IMR-90 (cell line): Measurements from ENCODE around the gene ARHGAP23. TPM values are rescaled to one million over a fixed set of nuclear protein-coding genes. Genes with fewer than 3 reads are reported as not detected.

Experiments used
- ATAC-seq: fragments of 200-7000 bp; cut with Tn5 transposase; 2 replicates; pipeline ENCODE4 v1.9.1; 2020; ENCODE audit warnings: low read depth, mild to moderate bottlenecking, moderate library complexity
- BruUV-seq: library from RNA; stranded (reverse); fragments of 400-500 nt; replicated peaks from 2 replicates; lab custom pipeline; 2021; lab: Mats Ljungman, UMichigan
- CTCF ChIA-PET: fragments of 300-600 bp; formaldehyde crosslinking; extraction: SDS; loops from one replicate; lab custom pipeline; 2021; ENCODE audit warnings: antibody characterized with exemption; lab: Yijun Ruan, JAX
- POLR2A ChIA-PET: fragments of 300-600 bp; sonication (Branson Sonifier 250); formaldehyde crosslinking; loops from one replicate; lab custom pipeline; 2022; ENCODE audit warnings: antibody characterized with exemption; ENCODE audit not compliant: unreplicated experiment; lab: Charles Lee
- DNase-seq: peaks from one replicate; pipeline ENCODE4 v3.0.0; 2013
- H2AFZ ChIP-seq: replicated peaks from 2 replicates; pipeline ENCODE3; 2013; ENCODE audit warnings: low read length, mild to moderate bottlenecking; ENCODE audit not compliant: poor library complexity
- H2AK5ac ChIP-seq: 2 replicates; pipeline ENCODE4 v1.6.1; 2013; ENCODE audit warnings: low read depth, low read length, inconsistent platforms
- H2AK9ac ChIP-seq: replicated peaks from 2 replicates; pipeline ENCODE3; 2013; ENCODE audit warnings: mild to moderate bottlenecking, low read depth, low read length, moderate library complexity; ENCODE audit not compliant: poor library complexity
- H2BK120ac ChIP-seq: 2 replicates; pipeline ENCODE4 v1.6.1; 2013; ENCODE audit warnings: low read depth, low read length, inconsistent platforms
- H2BK15ac ChIP-seq: 3 replicates; pipeline ENCODE4 v1.6.1; 2013; ENCODE audit warnings: low read depth, low read length, inconsistent platforms
- H2BK20ac ChIP-seq: 2 replicates; pipeline ENCODE4 v1.6.1; 2013; ENCODE audit warnings: low read depth, mild to moderate bottlenecking, inconsistent platforms, low read length, moderate library complexity
- H2BK5ac ChIP-seq: 2 replicates; pipeline ENCODE4 v1.6.1; 2013; ENCODE audit warnings: mild to moderate bottlenecking, low read depth, low read length, inconsistent platforms; ENCODE audit not compliant: poor library complexity, severe bottlenecking
- H3K14ac ChIP-seq: replicated peaks from 2 replicates; pipeline ENCODE4 v1.6.1; 2013; ENCODE audit warnings: low read depth, low read length, inconsistent platforms
- H3K18ac ChIP-seq: 2 replicates; pipeline ENCODE4 v1.6.1; 2013; ENCODE audit warnings: low read depth, low read length, control low read depth
- H3K23ac ChIP-seq: 2 replicates; pipeline ENCODE4 v1.6.1; 2013; ENCODE audit warnings: low read depth, low read length, inconsistent platforms
- H3K27ac ChIP-seq: 2 replicates; pipeline ENCODE4 v1.5.1; 2013; ENCODE audit warnings: mild to moderate bottlenecking, control low read depth, low read length; ENCODE audit not compliant: insufficient read depth
- H3K27me3 ChIP-seq: 2 replicates; pipeline ENCODE4 v1.6.1; 2013; ENCODE audit warnings: low read length; ENCODE audit not compliant: control insufficient read depth, insufficient read depth
- H3K36me3 ChIP-seq: 2 replicates; pipeline ENCODE4 v1.6.1; 2013; ENCODE audit warnings: low read length, mixed read lengths; ENCODE audit not compliant: control insufficient read depth, insufficient read depth
- H3K4ac ChIP-seq: 2 replicates; pipeline ENCODE4 v1.6.1; 2013; ENCODE audit warnings: low read depth, low read length, inconsistent platforms
- H3K4me1 ChIP-seq: 2 replicates; pipeline ENCODE4 v1.6.1; 2013; ENCODE audit warnings: low read length, mixed read lengths; ENCODE audit not compliant: control insufficient read depth, insufficient read depth
- H3K4me2 ChIP-seq: 2 replicates; pipeline ENCODE4 v1.6.1; 2013; ENCODE audit warnings: low read depth, mild to moderate bottlenecking, control low read depth, low read length, moderate library complexity
- H3K4me3 ChIP-seq: 2 replicates; pipeline ENCODE4 v1.5.1; 2013; ENCODE audit warnings: low read depth, mild to moderate bottlenecking, control low read depth, low read length, moderate library complexity; ENCODE audit not compliant: insufficient read depth
- H3K56ac ChIP-seq: 2 replicates; pipeline ENCODE4 v1.6.1; 2013; ENCODE audit warnings: low read length, inconsistent platforms; ENCODE audit not compliant: insufficient read depth; ENCODE audit errors: extremely low read depth
- H3K79me1 ChIP-seq, 2 experiments: 2 replicates each; pipeline ENCODE4 v1.6.1; 2013; ENCODE audit warnings: low read length in 2 of 2, inconsistent platforms in 1 of 2, low read depth in 1 of 2
- H3K9ac ChIP-seq: 2 replicates; pipeline ENCODE4 v1.6.1; 2013; ENCODE audit warnings: low read depth, low read length, control low read depth
- H3K9me1 ChIP-seq: 2 replicates; pipeline ENCODE4 v1.6.1; 2013; ENCODE audit warnings: low read length, inconsistent platforms; ENCODE audit not compliant: insufficient read depth
- H3K9me3 ChIP-seq: 2 replicates; pipeline ENCODE4 v1.6.1; 2013; ENCODE audit warnings: low read length; ENCODE audit not compliant: control insufficient read depth, insufficient read depth
- H4K20me1 ChIP-seq: 2 replicates; pipeline ENCODE4 v1.6.1; 2013; ENCODE audit warnings: low read length, inconsistent platforms; ENCODE audit not compliant: insufficient read depth
- H4K5ac ChIP-seq: 2 replicates; pipeline ENCODE4 v1.6.1; 2013; ENCODE audit warnings: mild to moderate bottlenecking, low read depth, low read length, control low read depth
- H4K8ac ChIP-seq, 2 experiments: 2 replicates each; pipeline ENCODE4 v1.6.1; 2013; ENCODE audit warnings: low read depth in 2 of 2, low read length in 2 of 2, control low read depth in 1 of 2, inconsistent platforms in 1 of 2
- H4K91ac ChIP-seq: 2 replicates; pipeline ENCODE4 v1.6.1; 2013; ENCODE audit warnings: low read depth, low read length, inconsistent platforms; ENCODE audit not compliant: insufficient read depth
- FOS ChIP-seq: fragments of 150-350 bp; IDR thresholded peaks from 2 replicates; pipeline ENCODE4 v1.6.1; 2016; ENCODE audit warnings: low read depth, low read length
- MAFK ChIP-seq: IDR thresholded peaks from 2 replicates; pipeline ENCODE4 v1.6.1; 2012; ENCODE audit warnings: low read depth, low read length, improper control_type of control experiment
- WGBS, 2 experiments: methylation state at CpG; one replicate each; pipeline versions ENCODE4 v1.1.5 to v1.1.7; 2013; ENCODE audit warnings: missing lambda C conversion rate in 2 of 2; ENCODE audit not compliant: insufficient read length in 1 of 2; ENCODE audit errors: extremely low coverage in 2 of 2; 5-methylcytosine and 5-hydroxymethylcytosine counted together
- dilution Hi-C: fragments of 300-500 bp; cut with HindIII; formaldehyde crosslinking; loops from one replicate; pipeline ENCODE4 v1.14.3; 2018; ENCODE audit warnings: low sequenced_read_pairs; ENCODE audit not compliant: unreplicated experiment
- in situ Hi-C: fragments of 300-500 bp; cut with MboI; formaldehyde crosslinking; loops from 3 replicates; pipeline ENCODE4 v1.14.3; 2019; ENCODE audit warnings: low sequenced_read_pairs, inconsistent platforms, mixed read lengths
- intact Hi-C: fragments of 100-400 bp; cut with micrococcal nuclease; formaldehyde crosslinking; loops from 2 replicates; pipeline ENCODE4 v1.10.0; 2022
- polyA plus RNA-seq, 3 experiments: library from polyadenylated mRNA; depleted of rRNA; stranded (reverse); fragments of >200 nt; gene quantifications; 2 replicates each; pipeline ENCODE4 v1.2.3, GENCODE V29; 2012; ENCODE audit warnings: low replicate concordance in 1 of 3
- total RNA-seq: library from RNA; depleted of rRNA; stranded (reverse); fragments of >200 nt; gene quantifications from 2 replicates; pipeline ENCODE4 v1.2.3, GENCODE V29; 2012

ARHGAP23 gene
- total and polyA plus RNA-seq, 2 of the 4 experiments (the other 2 are of a cell fraction) = 9.3 to 43.3 TPM

- H3K4me1 ChIP-seq = peaks cover 2% of the 10 kb centered on the region; the same call in 1 of the 2 replicates
- dilution Hi-C loops = no loop called here
- H3K9me3 ChIP-seq = peaks cover 6% of the 10 kb centered on the region; the same call in 1 of the 2 replicates
- H3K9ac ChIP-seq = no peak overlapping the region
- H3K36me3 ChIP-seq = no peaks in the 10 kb centered on the region
- H3K4me3 ChIP-seq = no peak overlapping the region
- no peak overlapping the region for H2AK5ac ChIP-seq
- WGBS, 2 experiments = 18% methylated on average over 5 of the region's 15 CpGs; no CpG with 5 or more reads in 1 of the 2 experiments
- peaks cover 70% of the 10 kb centered on the region for H3K27me3 ChIP-seq
- no peak overlapping the region for H3K4ac ChIP-seq
- DNase-seq = peak; percentile 42
- no peak overlapping the region for H3K27ac ChIP-seq
- ChIA-PET POLR2A (no interaction called here), CTCF (interaction anchor here (1.4 kb wide), 1 partner anchor 102 kb away, joined by 6 read pairs; no protein-coding TSS in a partner anchor)
- no peak overlapping the region for H3K4me2 ChIP-seq
- H3K23ac ChIP-seq = no peak overlapping the region
- no TSS peak for BruUV-seq
- peak overlapping the region; percentile 36 for H2AFZ ChIP-seq
- H3K79me1 ChIP-seq = no peaks in the 10 kb centered on the region
- no peak overlapping the region for H2BK15ac ChIP-seq
- H4K20me1 ChIP-seq = peaks cover 8% of the 10 kb centered on the region; the same call in 1 of the 2 replicates
- H3K18ac ChIP-seq = no peak overlapping the region
- no peak overlapping the region for H3K56ac ChIP-seq
- in situ Hi-C loops = loop anchor here (10.0 kb wide), 1 partner anchor 104 kb away; no protein-coding TSS in a partner anchor
- no peak overlapping the region for H3K14ac ChIP-seq
- TF ChIP-seq MAFK (no peak), FOS (no peak)
- H2BK120ac ChIP-seq = no peak overlapping the region
- H2BK20ac ChIP-seq = no peak overlapping the region
- H4K91ac ChIP-seq = no peak overlapping the region
- no peak overlapping the region for H2BK5ac ChIP-seq
- H4K5ac ChIP-seq = no peak overlapping the region
- no peak overlapping the region for H4K8ac ChIP-seq
- no peak for ATAC-seq
- intact Hi-C loops = no loop called here
- no peaks in the 10 kb centered on the region for H3K9me1 ChIP-seq
- H2AK9ac ChIP-seq = no peak overlapping the region
Observed at GRCh38 chr17:38560503-38561318, 132.4 kb downstream of the ARHGAP23 start.
